K562 (cell line): Measurements from ENCODE around the gene PLEKHH3. TPM values are rescaled to one million over a fixed set of nuclear protein-coding genes. Genes with fewer than 3 reads are reported as not detected.

ENCODE experiments used
- ATAC-seq: fragments of 200-7000 bp; cut with Tn5 transposase; 3 replicates; pipeline ENCODE4 v1.9.1; 2020; ENCODE audit warnings: moderate library complexity
- BruUV-seq: library from RNA; stranded (reverse); fragments of 400-500 nt; replicated peaks from 2 replicates; lab custom pipeline; 2021; lab: Mats Ljungman, UMichigan
- CTCF ChIA-PET: fragments of 300-600 bp; formaldehyde crosslinking; extraction: SDS; loops from one replicate; lab custom pipeline; 2021; ENCODE audit warnings: low intra/inter-chr PET ratio; lab: Yijun Ruan, JAX
- POLR2A ChIA-PET: fragments of 300-600, 350-650 bp; sonication (Branson Sonifier 250); formaldehyde crosslinking; extraction: SDS; loops from one replicate; lab custom pipeline; 2021; ENCODE audit warnings: antibody characterized with exemption, inconsistent platforms; lab: Yijun Ruan, JAX
- DNase-seq, 4 experiments: peaks; one replicate each; pipeline versions ENCODE4 v3.0.0 to v3.0.0-alpha.2; 2011 to 2018; ENCODE audit warnings: low spot score in 3 of 4, mixed read lengths in 3 of 4; ENCODE audit errors: extremely low read depth in 1 of 4
- FAIRE-seq: peaks from 2 replicates; lab custom pipeline; 2011; peaks lifted over from hg19 to GRCh38; lab: Jason Lieb, UNC
- H2AFZ ChIP-seq: 2 replicates; pipeline ENCODE4 v1.6.0; 2011; ENCODE audit warnings: low read depth, low read length, control low read depth, inconsistent platforms
- H3K27ac ChIP-seq: fragments of 200-600 bp; 3 replicates; pipeline ENCODE4 v1.8.0; 2011; ENCODE audit warnings: low read depth, mild to moderate bottlenecking, control low read depth, inconsistent platforms, low read length, moderate library complexity, mixed read lengths; ENCODE audit errors: extremely low read depth
- H3K27me3 ChIP-seq, 2 experiments: fragments of 300-600 bp in 1 of 2; 2 replicates in 1 of 2; 3 replicates in 1 of 2; pipeline versions ENCODE4 v1.6.0 to v1.8.0; 2011; ENCODE audit warnings: inconsistent platforms in 2 of 2, low read length in 2 of 2, mild to moderate bottlenecking in 1 of 2, mixed read lengths in 1 of 2, moderate library complexity in 1 of 2; ENCODE audit not compliant: control insufficient read depth in 2 of 2, insufficient read depth in 2 of 2
- H3K36me3 ChIP-seq: fragments of 300-600 bp; 3 replicates; pipeline ENCODE4 v1.8.0; 2011; ENCODE audit warnings: mild to moderate bottlenecking, low read length, inconsistent platforms; ENCODE audit not compliant: control insufficient read depth, insufficient read depth
- H3K4me1 ChIP-seq, 2 experiments: fragments of 200-600 bp in 1 of 2; replicated peaks in 1 of 2; 2 replicates in 1 of 2; 3 replicates in 1 of 2; pipeline versions ENCODE4 v1.5.1 to v1.8.0; 2011; ENCODE audit warnings: inconsistent platforms in 2 of 2, low read length in 2 of 2, mild to moderate bottlenecking in 1 of 2, mixed read lengths in 1 of 2, moderate library complexity in 1 of 2; ENCODE audit not compliant: control insufficient read depth in 2 of 2, insufficient read depth in 2 of 2
- H3K4me2 ChIP-seq: 2 replicates; pipeline ENCODE4 v1.6.1; 2011; ENCODE audit warnings: low read length, control low read depth, inconsistent platforms, mixed read lengths; ENCODE audit not compliant: insufficient read depth
- H3K4me3 ChIP-seq: fragments of 200-600 bp; sonication (generic), shearing (Covaris generic); 2 replicates; pipeline ENCODE4 v1.5.1; 2016; ENCODE audit warnings: control low read depth, inconsistent platforms
- H3K79me2 ChIP-seq: fragments of 200-600 bp; 3 replicates; pipeline ENCODE4 v1.8.0; 2011; ENCODE audit warnings: low read length, inconsistent platforms; ENCODE audit not compliant: control insufficient read depth, insufficient read depth
- H3K9ac ChIP-seq, 2 experiments: 2 replicates each; pipeline versions ENCODE4 v1.6.0 to v1.6.1; 2011; ENCODE audit warnings: low read depth in 2 of 2, low read length in 2 of 2, control low read depth in 1 of 2, inconsistent platforms in 1 of 2, mild to moderate bottlenecking in 1 of 2, mixed read lengths in 1 of 2; ENCODE audit not compliant: insufficient read depth in 1 of 2
- H3K9me1 ChIP-seq: one replicate; pipeline ENCODE4 v1.6.0; 2011; ENCODE audit warnings: inconsistent platforms, mild to moderate bottlenecking, low read length, moderate library complexity; ENCODE audit not compliant: control insufficient read depth, insufficient read depth
- H3K9me3 ChIP-seq: replicated peaks from 2 replicates; pipeline ENCODE4 v1.5.1; 2011; ENCODE audit warnings: low read depth, low read length, inconsistent platforms; ENCODE audit not compliant: control insufficient read depth, insufficient read depth
- H4K20me1 ChIP-seq: replicated peaks from 2 replicates; pipeline ENCODE4 v1.6.1; 2011; ENCODE audit warnings: low read length, inconsistent platforms, mixed read lengths; ENCODE audit not compliant: control insufficient read depth, insufficient read depth
- BDP1 ChIP-seq: IDR thresholded peaks from 3 replicates; pipeline ENCODE4 v1.6.1; 2011; ENCODE audit not compliant: insufficient read length, insufficient read depth
- CTBP1 ChIP-seq: fragments of 450-650 bp; IDR thresholded peaks from 2 replicates; pipeline ENCODE4 v1.6.1; 2016; ENCODE audit warnings: borderline replicate concordance
- DMBX1 ChIP-seq: fragments of 250-450 bp; sonication (Bioruptor Pico); IDR thresholded peaks from 2 replicates; pipeline ENCODE4 v1.8.0; 2022; ENCODE audit warnings: inconsistent platforms, mild to moderate bottlenecking, moderate library complexity, borderline replicate concordance
- DPF2 ChIP-seq: fragments of 450-650 bp; IDR thresholded peaks from 2 replicates; pipeline ENCODE4 v1.6.1; 2016
- EP300 ChIP-seq: IDR thresholded peaks from 2 replicates; pipeline ENCODE4 v1.6.1; 2012; ENCODE audit warnings: low read length, improper control_type of control experiment
- HCFC1 ChIP-seq: IDR thresholded peaks from 2 replicates; pipeline ENCODE4 v1.6.1; 2012; ENCODE audit warnings: low read depth, low read length, improper control_type of control experiment
- JUNB ChIP-seq: fragments of 450-650 bp; formaldehyde crosslinking; conservative IDR thresholded peaks from 2 replicates; pipeline ENCODE4 v1.4.0; 2020; ENCODE audit warnings: mild to moderate bottlenecking
- KDM1A ChIP-seq, 2 experiments: fragments of 450-650 bp; IDR thresholded peaks; 2 replicates each; pipeline ENCODE4 v1.6.1; 2016; ENCODE audit warnings: mild to moderate bottlenecking in 2 of 2
- LCOR ChIP-seq: sonication (generic); formaldehyde crosslinking; IDR thresholded peaks from 2 replicates; pipeline ENCODE4 v1.8.0; 2022; ENCODE audit warnings: mild to moderate bottlenecking, missing genetic modification reagents
- MCM5 ChIP-seq: fragments of 450-650 bp; IDR thresholded peaks from 2 replicates; pipeline ENCODE4 v1.6.1; 2016; ENCODE audit warnings: low read depth
- RCOR1 ChIP-seq, 2 experiments: IDR thresholded peaks; 2 replicates each; pipeline ENCODE4 v1.6.1; 2012; ENCODE audit warnings: low read depth in 2 of 2, low read length in 2 of 2, borderline replicate concordance in 1 of 2, improper control_type of control experiment in 1 of 2
- ZNF57 ChIP-seq: fragments of 450-650 bp; formaldehyde crosslinking; IDR thresholded peaks from 2 replicates; pipeline ENCODE4 v1.4.0; 2020; ENCODE audit warnings: mild to moderate bottlenecking, moderate library complexity
- ZNF696 ChIP-seq: fragments of 250-450 bp; sonication (Bioruptor Pico); conservative IDR thresholded peaks from 2 replicates; pipeline ENCODE4 v1.4.0; 2020; ENCODE audit warnings: mild to moderate bottlenecking, moderate library complexity
- WGBS: fragments of 100-300 bp; shearing (Covaris generic); methylation state at CpG from one replicate; pipeline ENCODE4 v1.1.6; 2016; ENCODE audit warnings: low coverage, mixed read lengths; ENCODE audit not compliant: insufficient coverage; ENCODE audit errors: missing lambda C conversion rate; 5-methylcytosine and 5-hydroxymethylcytosine counted together
- in situ Hi-C: fragments of 300-500 bp; cut with MboI; formaldehyde crosslinking; loops from 4 replicates; pipeline ENCODE4 v1.15.0; 2018; ENCODE audit warnings: inconsistent platforms, mixed read lengths
- intact Hi-C: fragments of 100-400 bp; cut with micrococcal nuclease; formaldehyde crosslinking; loops from 2 replicates; pipeline ENCODE4 v1.14.2; 2022
- polyA plus RNA-seq, 8 experiments: library from polyadenylated mRNA; depleted of rRNA in 4 of 8; stranded (reverse) in 5 of 8; unstranded in 3 of 8; fragments of >200 nt; fragmentation: Nextera tagmentation in 2 of 8; fragmentation: Illumina TruSeq in 1 of 8; extraction: Ambion mirVana in 2 of 8; extraction: Trizol in 1 of 8; gene quantifications; 2 replicates each; pipeline versions ENCODE4 v1.2.1 to v1.2.3, GENCODE V29; 2011 to 2014; ENCODE audit warnings: inconsistent platforms in 1 of 8, missing spikeins in 1 of 8
- total RNA-seq, 7 experiments: library from RNA; depleted of rRNA in 6 of 7; stranded (reverse); fragments of >200 nt in 6 of 7; fragmentation: Illumina TruSeq in 2 of 7; extraction: Trizol in 2 of 7; gene quantifications; 2 replicates each; pipeline versions ENCODE4 v1.2.1 to v1.2.3, GENCODE V29; 2011 to 2021; ENCODE audit warnings: low replicate concordance in 1 of 7
- TF ChIP-seq, protein P1 (sequence below): IDR thresholded peaks from 2 replicates; pipeline ENCODE4 v1.6.1; 2012; ENCODE audit warnings: low read depth, low read length, improper control_type of control experiment, borderline replicate concordance
- TF ChIP-seq, protein P2 (sequence below), 2 experiments: fragments of 200-800 bp in 1 of 2; sonication (Bioruptor generic) in 1 of 2; sonication (generic) in 1 of 2; formaldehyde crosslinking in 1 of 2; IDR thresholded peaks in 1 of 2; conservative IDR thresholded peaks in 1 of 2; 2 replicates each; pipeline versions ENCODE4 v1.5.0 to v1.6.1; 2016 to 2020; ENCODE audit warnings: missing compliant biosample characterization in 1 of 2, missing genetic modification characterization in 1 of 2, missing genetic modification reagents in 1 of 2
- TF ChIP-seq, protein P3 (sequence below): fragments of 450-650 bp; IDR thresholded peaks from 2 replicates; pipeline ENCODE4 v1.6.1; 2017; ENCODE audit warnings: antibody characterized with exemption, mild to moderate bottlenecking

Gene PLEKHH3
- total and polyA plus RNA-seq, 9 of the 15 experiments (the other 6 are each of a cell fraction or from before 2014, with no cell fraction given) = 0.58 to 34.5 (median 5.0) TPM

DNA sequence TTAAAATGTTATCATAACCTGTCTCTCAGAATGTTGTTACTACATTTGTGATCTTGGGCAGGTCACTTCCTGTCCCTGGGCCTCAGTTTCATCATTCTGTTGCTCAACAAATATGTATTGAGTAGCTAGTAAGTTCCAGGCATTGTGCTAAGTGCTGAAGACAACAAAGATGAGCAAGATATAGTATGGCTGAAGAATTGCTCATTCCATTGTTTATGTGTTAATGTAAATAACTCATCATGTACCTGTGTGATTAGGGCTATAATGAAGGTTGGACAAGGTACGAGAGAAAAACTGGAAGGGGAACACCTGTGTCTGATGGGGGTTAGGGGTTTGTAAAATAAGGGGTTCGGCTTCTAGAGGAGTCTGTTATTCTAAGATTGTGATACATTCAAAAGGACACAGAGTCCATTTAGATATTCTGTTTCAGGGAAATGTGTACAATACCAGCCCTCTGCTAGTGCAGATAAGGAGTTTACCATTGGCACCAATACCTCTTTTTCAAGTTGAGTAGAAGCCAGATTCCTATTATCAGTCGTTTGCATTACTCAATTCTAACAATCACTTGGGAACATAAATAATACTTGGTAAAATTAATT, 47.3 kb downstream of the PLEKHH3 start:
- ATAC-seq (no peak), DNase-seq (peak in 1 of 4 experiments; percentile 59), FAIRE-seq (no peak)
- Histone ChIP-seq H3K4me1 (peaks cover 38 to 46% of the 10 kb centered on the region in 2 experiments), H3K9ac (no peak overlapping the region), H3K4me3 (no peak overlapping the region), H3K4me2 (peak overlapping the region; percentile 58), H3K9me1 (no peaks in the 10 kb centered on the region), H3K79me2 (no peaks in the 10 kb centered on the region), H2AFZ (peak overlapping the region; percentile 18; the same call in 1 of the 2 replicates), H3K27me3 (no peaks in the 10 kb centered on the region), H3K36me3 (no peaks in the 10 kb centered on the region), H3K9me3 (no peaks in the 10 kb centered on the region), H4K20me1 (no peaks in the 10 kb centered on the region), H3K27ac (peak overlapping the region; percentile 55)
- ChIA-PET CTCF (no interaction called here), POLR2A (interaction anchor here (0.5 to 1.0 kb wide), 4 partner anchors 17 to 160 kb away, joined by 3 to 4 read pairs (median 3); no protein-coding TSS in a partner anchor)
- WGBS = 0% methylated on average over 3 of the region's 3 CpGs
- no TSS peak for BruUV-seq
- in situ Hi-C loops (no loop called here), intact Hi-C loops (no loop called here)
- TF ChIP-seq KDM1A (IDR thresholded peaks at IDR 0.05) = peak; percentile 84 to 85
- TF ChIP-seq RCOR1 (IDR thresholded peaks at IDR 0.05; ENCODE audit: borderline replicate concordance in 1 of 2, low read depth in 2 of 2, low read length in 2 of 2) = peak; percentile 55 to 71; a peak in 2 of 4 replicates
- no peak for TF ChIP-seq HCFC1
- no peak for TF ChIP-seq ZNF57 (CRISPR knock-in tag)
- TF ChIP-seq, protein P1, sequence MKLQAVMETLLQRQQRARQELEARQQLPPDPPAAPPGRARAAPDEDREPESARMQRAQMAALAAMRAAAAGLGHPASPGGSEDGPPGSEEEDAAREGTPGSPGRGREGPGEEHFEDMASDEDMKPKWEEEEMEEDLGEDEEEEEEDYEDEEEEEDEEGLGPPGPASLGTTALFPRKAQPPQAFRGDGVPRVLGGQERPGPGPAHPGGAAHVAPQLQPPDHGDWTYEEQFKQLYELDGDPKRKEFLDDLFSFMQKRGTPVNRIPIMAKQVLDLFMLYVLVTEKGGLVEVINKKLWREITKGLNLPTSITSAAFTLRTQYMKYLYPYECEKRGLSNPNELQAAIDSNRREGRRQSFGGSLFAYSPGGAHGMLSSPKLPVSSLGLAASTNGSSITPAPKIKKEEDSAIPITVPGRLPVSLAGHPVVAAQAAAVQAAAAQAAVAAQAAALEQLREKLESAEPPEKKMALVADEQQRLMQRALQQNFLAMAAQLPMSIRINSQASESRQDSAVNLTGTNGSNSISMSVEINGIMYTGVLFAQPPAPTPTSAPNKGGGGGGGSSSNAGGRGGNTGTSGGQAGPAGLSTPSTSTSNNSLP = peak; percentile 37; the same call in 1 of the 2 replicates
- TF ChIP-seq BDP1 = no peak
- TF ChIP-seq, protein P2, sequence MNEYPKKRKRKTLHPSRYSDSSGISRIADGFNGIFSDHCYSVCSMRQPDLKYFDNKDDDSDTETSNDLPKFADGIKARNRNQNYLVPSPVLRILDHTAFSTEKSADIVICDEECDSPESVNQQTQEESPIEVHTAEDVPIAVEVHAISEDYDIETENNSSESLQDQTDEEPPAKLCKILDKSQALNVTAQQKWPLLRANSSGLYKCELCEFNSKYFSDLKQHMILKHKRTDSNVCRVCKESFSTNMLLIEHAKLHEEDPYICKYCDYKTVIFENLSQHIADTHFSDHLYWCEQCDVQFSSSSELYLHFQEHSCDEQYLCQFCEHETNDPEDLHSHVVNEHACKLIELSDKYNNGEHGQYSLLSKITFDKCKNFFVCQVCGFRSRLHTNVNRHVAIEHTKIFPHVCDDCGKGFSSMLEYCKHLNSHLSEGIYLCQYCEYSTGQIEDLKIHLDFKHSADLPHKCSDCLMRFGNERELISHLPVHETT (CRISPR knock-in tag; conservative IDR thresholded peaks at IDR 0.05 in 1 of 2, IDR thresholded peaks at IDR 0.05 in 1 of 2) = no peak
- TF ChIP-seq DPF2 = peak; percentile 78
- 0 out of 2 replicates have a peak, but pooled peaks have one; percentile 15 for TF ChIP-seq CTBP1
- peak; percentile 22; the same call in 1 of the 2 replicates for TF ChIP-seq DMBX1 (CRISPR knock-in tag)
- TF ChIP-seq JUNB (CRISPR knock-in tag) = no peak
- TF ChIP-seq ZNF696 (CRISPR knock-in tag) = no peak
- peak; percentile 85 for TF ChIP-seq EP300
- TF ChIP-seq, protein P3, sequence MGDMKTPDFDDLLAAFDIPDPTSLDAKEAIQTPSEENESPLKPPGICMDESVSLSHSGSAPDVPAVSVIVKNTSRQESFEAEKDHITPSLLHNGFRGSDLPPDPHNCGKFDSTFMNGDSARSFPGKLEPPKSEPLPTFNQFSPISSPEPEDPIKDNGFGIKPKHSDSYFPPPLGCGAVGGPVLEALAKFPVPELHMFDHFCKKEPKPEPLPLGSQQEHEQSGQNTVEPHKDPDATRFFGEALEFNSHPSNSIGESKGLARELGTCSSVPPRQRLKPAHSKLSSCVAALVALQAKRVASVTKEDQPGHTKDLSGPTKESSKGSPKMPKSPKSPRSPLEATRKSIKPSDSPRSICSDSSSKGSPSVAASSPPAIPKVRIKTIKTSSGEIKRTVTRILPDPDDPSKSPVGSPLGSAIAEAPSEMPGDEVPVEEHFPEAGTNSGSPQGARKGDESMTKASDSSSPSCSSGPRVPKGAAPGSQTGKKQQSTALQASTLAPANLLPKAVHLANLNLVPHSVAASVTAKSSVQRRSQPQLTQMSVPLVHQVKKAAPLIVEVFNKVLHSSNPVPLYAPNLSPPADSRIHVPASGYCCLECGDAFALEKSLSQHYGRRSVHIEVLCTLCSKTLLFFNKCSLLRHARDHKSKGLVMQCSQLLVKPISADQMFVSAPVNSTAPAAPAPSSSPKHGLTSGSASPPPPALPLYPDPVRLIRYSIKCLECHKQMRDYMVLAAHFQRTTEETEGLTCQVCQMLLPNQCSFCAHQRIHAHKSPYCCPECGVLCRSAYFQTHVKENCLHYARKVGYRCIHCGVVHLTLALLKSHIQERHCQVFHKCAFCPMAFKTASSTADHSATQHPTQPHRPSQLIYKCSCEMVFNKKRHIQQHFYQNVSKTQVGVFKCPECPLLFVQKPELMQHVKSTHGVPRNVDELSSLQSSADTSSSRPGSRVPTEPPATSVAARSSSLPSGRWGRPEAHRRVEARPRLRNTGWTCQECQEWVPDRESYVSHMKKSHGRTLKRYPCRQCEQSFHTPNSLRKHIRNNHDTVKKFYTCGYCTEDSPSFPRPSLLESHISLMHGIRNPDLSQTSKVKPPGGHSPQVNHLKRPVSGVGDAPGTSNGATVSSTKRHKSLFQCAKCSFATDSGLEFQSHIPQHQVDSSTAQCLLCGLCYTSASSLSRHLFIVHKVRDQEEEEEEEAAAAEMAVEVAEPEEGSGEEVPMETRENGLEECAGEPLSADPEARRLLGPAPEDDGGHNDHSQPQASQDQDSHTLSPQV = peak; percentile 79
- no peak for TF ChIP-seq LCOR
- TF ChIP-seq MCM5 = no peak
